GM21723 (cell line): ENCODE data around the gene CHRNA7.
"Not testable (repeated sequence)": the region's sequence is repeated elsewhere in the genome, so short reads cannot be mapped to it uniquely, and the experiment has no call there.

Experiments used
- ATAC-seq: cut with Tn5 transposase; IDR thresholded peaks from one replicate; pipeline ENCODE4 v1.9.1; 2021; ENCODE audit warnings: mild to moderate bottlenecking, moderate library complexity; ENCODE audit not compliant: unreplicated experiment

CHRNA7 gene

DNA sequence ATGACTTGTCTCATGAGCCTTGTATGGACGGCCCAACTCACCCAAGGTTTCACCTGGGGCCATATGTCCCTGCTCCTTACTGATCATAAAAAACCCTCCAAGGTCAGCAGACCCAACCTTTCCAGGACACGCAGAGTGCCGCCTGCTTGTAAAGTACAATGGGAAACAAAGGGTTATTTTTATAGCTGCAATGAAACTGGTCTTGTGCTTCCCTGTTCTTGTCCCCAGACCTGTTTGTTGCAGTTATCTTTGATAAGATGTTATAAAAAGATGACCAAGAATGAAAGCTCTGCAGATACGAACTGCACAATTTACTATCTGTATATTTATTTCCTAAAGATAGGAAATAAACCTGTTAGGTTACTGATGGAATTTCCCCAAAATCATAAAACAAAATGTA lies 136.0 kb downstream of the CHRNA7 start:
- not testable (repeated sequence) for ATAC-seq

DNA sequence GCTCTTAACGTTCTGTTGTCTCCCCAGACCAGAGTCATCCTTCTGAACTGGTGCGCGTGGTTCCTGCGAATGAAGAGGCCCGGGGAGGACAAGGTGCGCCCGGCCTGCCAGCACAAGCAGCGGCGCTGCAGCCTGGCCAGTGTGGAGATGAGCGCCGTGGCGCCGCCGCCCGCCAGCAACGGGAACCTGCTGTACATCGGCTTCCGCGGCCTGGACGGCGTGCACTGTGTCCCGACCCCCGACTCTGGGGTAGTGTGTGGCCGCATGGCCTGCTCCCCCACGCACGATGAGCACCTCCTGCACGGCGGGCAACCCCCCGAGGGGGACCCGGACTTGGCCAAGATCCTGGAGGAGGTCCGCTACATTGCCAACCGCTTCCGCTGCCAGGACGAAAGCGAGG lies 137.6 kb downstream of the CHRNA7 start:
- not testable (repeated sequence) for ATAC-seq

DNA sequence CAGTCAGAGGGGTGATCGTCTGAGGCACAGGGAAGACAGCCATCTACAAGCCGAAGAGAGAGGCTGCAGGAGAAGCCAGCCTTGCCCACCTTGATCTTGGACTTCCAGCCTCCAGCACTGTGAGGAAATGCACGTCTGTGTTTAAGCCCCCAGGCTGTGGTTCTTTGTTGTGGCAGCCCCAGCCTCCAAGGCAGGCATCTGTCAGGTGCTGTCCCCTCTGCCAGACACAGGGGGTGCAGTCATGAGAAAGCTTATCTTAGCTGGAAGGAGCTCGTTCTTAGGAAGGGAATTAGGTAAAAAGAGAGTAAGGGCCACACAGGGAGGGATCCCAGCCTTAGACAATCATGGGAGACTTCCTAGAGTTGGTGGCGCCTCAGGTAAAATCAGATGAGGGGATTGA lies 150.3 kb downstream of the CHRNA7 start:
- ATAC-seq: not testable (repeated sequence)

DNA sequence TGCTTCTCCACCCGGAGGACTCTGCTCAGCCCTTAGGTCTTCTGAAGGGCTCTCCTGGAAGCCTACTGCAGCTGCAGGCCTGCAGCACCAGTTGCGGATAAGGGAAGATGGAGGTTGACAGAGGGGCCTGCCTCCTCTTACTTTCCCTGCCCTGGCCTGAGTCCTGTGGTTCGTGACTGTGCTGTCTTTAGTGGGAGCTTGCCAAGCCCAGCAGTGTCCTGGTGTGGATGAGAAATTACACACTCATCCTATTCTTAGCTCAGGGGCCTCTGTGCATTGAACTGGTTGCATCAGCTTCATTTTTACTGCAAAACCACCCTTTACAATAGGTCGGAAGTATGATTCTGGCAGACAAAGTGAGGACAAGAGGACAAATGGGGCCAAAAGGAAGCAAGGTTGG lies 163.5 kb downstream of the CHRNA7 start:
- ATAC-seq: not testable (repeated sequence)

DNA sequence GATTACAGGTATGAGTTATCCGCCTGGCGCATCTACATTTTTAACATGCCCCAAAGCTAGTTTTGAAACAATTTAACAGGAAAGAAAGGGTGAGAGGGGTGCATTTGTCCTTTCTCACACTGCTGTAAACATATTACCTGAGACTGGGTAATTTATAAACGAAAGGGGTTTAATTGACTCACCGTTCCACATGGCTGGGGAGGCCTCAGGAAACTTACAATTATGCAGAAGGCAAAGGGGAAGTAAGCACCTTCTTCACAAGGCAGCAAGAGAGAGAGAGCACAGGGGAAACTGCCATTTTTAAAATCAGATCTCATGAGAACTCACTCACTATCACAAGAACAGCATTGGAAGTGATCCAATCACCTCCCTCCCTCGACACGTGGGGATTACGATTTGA lies 165.9 kb downstream of the CHRNA7 start:
- ATAC-seq: peak; percentile 51

DNA sequence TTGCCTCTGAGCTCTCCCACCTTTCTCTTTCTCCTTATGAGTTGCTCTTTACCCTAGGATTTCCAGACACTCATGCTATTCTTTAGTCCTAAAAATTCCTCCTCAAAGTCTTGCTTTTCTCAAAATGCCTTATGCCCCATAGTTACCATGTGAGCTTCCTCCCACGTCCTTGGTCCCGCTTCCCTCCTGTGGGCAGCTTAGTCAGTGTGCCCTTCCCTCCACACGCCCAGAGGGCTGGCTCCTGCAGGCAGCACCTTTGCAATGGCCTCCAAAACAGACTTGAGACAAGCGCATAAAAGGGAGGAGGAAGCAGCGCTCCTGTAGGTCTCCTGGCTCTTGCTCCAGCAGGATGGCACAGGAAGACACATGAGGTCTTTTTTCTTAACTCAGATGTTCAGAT lies 168.6 kb downstream of the CHRNA7 start:
- not testable (repeated sequence) for ATAC-seq

DNA sequence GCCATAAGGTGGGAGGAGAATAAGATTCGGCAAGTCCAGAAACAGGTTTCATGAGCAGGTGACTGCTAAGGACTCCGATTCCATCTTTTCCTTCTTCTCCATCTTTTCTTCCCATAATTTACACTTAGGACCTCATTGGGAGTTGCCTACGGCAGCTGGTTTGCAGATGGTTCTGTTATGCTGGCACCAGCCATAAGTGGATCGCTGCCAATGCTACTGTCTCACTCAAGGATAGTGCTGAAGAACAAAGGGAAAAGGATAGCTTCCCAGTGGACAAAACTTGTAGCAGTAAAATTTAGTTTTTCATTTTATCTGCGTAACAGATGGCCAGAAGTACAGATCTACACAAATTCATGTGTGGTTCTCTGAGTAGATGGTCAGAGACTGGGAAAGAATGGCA lies 178.8 kb downstream of the CHRNA7 start:
- ATAC-seq: not testable (repeated sequence)

DNA sequence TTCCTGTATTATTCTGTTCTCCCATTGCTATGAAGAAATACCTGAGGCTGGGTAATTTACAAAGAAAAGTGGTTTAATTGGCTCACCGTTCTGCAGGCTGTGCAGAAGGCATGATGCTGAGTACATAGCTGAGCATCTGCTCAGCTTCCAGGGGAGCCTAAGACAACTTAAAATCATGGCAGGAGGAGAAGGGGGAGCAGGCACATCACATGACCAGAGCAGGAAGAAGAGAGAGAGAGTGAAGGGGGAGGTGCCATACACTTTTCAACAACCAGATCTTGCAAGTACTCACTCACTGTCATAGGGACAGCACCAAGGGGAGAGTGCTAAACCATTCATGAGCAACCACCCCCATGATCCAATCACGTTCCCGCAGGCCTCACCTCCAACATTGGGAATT lies 188.4 kb downstream of the CHRNA7 start:
- no peak for ATAC-seq
